Effector CD8-positive, alpha-beta T cell (primary cell): ENCODE data around the gene CADM1.
"Not testable (repeated sequence)": the region's sequence is repeated elsewhere in the genome, so short reads cannot be mapped to it uniquely, and the experiment has no call there.

Source experiments
- DNase-seq: peaks from one replicate; lab custom pipeline; 2025; lab: John Stamatoyannopoulos, UW

The CADM1 gene

GRCh38 chr11:115476463-115477286, 27.5 kb downstream of the CADM1 start:
- DNase-seq: no peak

GRCh38 chr11:115475564-115475963, 28.7 kb downstream of the CADM1 start:
- DNase-seq: no peak

DNA sequence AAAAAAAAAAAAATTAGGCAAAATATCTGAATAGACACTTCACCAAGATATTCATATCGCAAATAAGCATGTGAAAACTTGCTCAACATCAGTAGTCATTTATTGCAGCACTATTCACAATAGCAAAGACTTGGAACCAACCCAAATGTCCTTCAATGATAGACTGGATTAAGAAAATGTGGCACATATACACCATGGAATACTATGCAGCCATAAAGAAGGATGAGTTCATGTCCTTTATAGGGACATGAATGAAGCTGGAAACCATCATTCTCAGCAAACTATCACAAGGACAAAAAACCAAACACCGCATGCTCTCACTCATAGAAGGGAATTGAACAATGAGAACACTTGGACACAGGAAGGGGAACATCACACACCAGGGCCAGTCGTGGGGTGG, 29.9 kb downstream of the CADM1 start:
- not testable (repeated sequence) for DNase-seq

DNA sequence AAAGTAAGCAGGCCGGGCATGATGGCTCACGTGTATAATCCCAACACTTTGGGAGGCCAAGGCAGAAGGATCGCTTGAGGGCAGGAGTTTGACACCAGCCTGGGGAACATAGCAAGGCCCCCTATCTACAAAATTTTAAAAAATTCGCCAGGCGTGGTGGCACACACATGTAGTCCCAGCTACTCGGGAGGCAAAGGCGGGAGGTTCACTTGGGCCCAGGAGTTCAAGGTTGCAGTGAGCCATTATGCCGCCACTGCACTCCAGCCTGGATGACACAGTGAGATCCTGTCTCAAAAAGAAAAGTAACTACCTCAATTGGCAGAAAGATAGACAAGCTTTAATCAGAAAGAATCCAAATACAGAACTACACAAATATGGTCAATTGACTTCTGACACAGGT, 31.0 kb downstream of the CADM1 start:
- no peak for DNase-seq

DNA sequence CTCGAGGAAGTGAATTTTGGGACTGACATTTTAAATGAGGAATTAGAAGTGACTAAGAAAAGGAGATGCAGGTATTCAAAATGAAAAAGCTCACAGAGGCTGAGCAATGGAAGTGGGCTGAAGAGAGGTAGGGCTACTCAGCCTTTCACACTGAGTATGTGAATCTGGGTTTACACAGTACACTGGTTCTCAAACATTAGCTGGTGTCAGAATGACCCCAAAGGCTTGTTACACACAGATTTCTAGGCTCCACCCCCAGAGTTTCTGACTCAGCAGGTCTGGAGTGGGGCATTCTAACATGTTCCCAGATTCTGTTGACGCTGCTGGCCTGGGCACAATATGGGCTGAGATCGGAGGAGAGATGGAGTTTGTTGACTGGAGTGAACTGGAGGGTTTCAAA, 32.8 kb downstream of the CADM1 start:
- DNase-seq: no peak

GRCh38 chr11:115470928-115471327, 33.3 kb downstream of the CADM1 start:
- DNase-seq: no peak

GRCh38 chr11:115469361-115469760, 34.9 kb downstream of the CADM1 start:
- DNase-seq: no peak

GRCh38 chr11:115466122-115466521, 38.1 kb downstream of the CADM1 start:
- no peak for DNase-seq

DNA sequence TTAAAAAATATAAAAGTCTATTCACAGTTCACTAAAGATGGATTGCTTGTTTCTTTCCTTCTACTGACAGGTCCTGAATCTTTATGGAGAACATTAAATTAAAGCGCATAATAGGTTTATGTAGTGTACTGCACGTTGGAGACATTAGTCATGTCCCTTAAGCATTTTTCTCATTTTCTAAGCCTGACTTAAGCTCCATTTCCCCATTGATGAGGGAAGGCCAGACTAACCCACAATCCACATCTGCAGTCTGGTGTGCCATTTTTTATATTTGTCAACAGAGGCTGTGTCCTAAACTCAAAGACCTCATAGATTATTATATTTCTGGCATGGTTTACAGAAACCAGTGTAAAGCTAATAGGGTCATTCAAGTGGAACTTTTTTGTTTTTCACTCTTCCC, 39.9 kb downstream of the CADM1 start:
- no peak for DNase-seq

GRCh38 chr11:115463606-115464005, 40.6 kb downstream of the CADM1 start:
- DNase-seq: no peak

GRCh38 chr11:115462757-115463156, 41.5 kb downstream of the CADM1 start:
- DNase-seq: no peak

DNA sequence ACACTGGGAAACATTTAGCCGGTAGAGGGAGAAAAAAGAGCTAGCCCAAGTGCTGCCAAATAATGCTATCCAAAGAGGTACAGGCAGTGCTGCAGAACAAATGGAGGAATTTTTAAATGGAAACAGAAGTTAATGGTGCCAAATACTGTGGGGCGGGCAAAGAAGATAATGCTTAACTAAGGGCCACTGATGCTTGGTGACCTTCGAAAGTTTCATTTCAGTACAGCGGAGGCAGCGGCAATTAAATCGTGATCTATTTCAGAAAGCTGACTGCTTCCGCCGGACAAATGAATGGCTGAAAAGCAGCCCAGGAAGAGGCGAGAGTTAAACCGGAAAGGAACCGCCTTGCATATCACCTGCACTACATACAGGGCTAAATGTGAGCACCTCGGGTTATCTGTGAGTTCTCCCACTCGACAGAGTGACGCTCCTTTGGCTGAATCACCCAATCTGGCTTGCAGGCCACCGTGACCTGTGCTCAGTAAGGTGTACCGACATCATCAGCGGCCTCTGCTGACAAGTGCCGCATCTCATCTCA, 42.1 kb downstream of the CADM1 start:
- no peak for DNase-seq

DNA sequence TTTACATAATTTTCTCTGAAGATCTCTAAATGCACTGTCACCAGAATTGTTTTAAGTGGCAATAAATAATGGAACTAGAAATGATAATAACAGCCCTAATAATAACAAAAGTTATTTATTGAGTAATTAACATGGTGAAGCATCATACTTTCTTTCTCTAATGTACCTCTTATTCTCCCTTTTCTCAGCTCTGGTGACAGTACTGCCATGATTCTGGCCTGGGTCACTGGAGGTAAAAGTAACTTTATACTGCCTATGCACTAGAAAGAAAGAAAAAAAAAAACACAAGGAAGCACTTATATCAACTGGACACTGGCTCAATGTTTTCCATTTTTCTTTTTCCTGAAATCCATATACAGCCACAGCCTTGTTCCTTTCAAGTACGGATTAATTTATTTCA, 43.7 kb downstream of the CADM1 start:
- no peak for DNase-seq

DNA sequence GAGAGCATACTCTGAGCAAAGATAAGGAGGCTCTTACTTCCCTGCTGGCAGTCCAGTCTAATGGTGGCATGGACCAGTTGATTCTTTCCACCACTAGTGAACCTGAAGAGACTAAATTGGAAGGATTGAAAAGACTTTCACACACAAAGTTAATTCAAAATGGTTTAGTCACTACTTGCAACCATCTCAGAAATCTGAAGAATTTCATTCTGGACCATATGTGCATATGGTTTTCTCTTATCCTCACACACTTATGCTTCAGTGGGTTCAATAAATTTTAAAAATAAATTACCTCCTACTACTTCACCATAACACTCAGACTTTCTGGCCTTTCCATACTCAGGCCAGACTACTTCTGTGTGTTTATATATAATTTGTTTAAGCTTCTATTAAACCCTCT, 44.7 kb downstream of the CADM1 start:
- no peak for DNase-seq

DNA sequence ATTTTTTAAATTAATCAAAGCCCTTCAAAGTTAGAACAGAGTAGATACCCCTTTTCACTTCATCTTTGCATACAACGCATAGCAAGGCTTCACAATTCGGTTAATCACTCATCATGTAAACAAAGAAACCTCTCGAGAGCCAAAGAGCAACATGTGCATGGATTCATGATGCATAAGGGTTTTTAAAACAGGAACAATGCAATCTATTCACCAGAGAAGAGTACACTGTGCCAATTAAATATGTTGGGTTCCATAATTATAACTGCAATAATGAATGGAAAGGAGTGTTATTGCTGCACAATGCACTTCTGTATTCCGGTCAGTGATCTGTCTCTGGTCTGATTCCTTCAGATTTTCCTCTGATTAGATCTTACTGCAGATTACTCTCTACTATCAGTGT, 45.3 kb downstream of the CADM1 start:
- DNase-seq: no peak

DNA sequence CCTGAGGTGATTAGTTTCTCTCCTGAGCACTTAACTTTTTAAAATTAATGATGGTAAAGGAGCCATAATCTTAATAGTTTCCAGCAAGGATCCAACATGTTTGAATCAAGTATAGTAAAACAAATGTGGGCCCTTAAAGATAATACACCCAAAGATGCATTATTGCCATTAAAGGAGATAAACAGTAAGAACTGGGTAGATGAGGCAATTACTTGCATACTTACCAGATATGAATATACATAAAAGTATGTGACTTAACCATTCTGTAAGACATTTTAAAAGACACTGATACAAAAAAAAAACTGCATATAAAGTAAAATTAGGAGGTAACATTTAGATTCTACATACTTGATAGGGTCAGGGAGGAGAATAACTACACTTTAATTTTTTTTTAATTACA, 48.2 kb downstream of the CADM1 start:
- DNase-seq: no peak

DNA sequence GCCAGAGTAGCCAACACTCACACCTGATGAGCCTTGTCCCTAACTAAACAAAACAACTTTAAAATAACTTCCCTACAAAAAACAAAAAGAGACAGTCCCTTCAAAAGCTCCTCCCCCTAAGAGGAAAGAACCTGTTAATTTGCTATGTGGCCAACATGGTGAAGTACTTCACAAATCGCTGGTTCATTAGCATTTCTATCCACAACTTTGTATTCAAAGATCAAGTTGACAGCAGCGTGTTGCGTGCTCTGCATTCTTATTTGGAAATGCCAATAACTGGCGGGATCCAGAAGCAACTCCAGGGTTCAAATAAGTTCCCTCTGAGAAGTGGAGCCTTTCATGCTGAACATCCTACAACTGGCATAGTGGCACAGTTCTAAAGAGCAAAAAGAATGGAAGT, 48.6 kb downstream of the CADM1 start:
- no peak for DNase-seq

- DNase-seq: no peak
Observed at GRCh38 chr11:115454525-115454924, 49.7 kb downstream of the CADM1 start.

DNA sequence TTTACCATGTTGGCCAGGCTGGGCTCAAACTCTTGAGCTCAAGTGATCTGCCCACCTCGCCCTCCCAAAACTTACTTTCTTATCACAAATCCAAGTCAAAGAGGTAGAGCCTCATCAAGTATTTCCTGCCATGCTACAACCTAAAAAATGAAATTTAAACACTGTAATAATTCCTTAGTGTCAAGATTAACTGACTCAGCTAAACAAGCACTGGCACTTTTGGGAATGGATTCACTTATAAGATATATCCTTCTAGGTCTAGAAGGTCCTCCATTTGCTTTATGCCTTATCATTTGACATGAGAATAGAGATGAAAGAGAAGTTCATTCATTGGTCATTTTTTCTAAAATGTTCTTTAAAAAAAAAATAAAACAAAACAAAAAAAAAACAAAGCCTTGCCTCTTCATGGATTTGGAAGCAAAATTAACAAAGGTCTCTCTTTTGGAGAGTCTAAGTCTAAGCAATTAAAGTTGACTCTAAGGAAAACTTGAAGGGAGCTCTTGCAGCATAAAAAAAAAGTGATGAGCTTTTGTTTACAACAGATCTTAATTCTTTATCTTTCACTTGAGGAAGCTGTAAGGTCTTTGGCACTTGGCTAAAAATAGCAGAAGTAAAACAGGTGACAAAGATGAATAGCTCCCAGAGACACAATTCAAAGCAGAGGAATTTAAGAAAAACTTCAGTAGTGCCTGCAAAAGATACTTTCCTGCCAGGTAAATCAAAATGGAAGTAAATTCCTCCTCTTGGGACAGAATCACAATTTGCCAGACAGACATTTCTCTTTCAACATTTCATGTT, 50.3 kb downstream of the CADM1 start:
- no peak for DNase-seq

DNA sequence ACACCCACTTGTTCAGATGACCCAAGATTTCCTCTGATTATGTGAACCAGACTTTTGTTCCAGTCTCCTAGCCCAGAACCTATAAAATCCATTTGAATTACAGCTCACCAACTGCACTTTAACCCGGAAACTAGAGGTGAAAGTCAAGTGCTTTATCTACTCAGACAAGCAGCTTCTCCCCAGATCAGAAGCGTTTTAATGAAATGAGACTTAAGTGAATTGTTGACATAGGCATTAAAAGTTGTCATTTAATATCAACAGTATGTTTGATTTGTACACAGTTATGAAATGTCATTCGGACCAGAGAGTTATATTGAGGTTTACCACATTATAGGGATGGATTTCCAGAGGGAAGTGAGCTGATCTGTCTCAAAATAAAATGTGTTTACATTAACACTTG, 52.0 kb downstream of the CADM1 start:
- no peak for DNase-seq

- DNase-seq: no peak
Observed at GRCh38 chr11:115450519-115450918, 53.7 kb downstream of the CADM1 start.

DNA sequence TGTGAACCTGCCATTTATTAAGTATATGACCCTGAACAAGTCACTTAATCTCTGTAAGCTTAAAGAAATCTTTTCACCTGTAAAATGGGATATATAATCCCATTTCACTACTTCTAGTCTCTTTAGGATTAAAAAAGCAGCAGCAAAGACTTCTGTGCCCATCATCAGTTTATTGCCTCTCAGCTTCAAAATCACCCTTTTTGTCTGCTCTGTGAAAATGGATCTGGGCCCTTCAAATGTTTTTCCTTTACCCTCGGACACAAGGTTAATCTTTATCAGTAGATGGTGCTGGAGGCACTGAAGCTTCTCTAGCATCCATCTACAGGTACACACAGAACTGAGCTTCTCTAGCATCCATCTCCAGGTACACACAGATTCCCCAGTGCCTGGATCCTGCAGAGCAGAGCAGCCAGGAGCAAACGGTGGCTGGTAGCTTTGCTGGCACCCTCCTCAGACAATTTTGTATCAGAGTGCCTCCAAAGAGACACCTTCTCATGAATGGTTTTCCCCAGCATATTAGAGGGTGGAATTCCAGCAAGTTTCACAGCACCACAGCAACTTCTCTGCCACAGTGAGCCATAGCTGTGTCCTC, 56.8 kb downstream of the CADM1 start:
- DNase-seq: no peak

DNA sequence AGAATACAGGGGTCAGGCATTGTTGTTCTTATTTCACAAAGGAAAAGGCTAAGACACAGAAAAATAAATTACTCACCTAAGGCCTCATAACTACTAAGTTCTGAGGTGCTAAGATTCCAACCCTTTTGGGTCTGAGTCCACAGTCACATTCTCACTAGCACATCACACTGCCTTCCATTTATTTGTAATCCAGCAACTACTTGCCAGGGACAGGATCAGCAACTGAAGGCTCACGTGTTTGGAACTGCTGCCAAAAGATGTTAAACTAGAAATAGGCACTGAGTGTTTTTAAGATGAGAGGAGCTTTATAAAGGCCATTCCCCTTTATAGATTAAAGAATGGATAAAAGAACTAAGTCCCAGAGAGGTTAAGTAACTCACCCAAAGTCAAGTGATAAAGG, 58.0 kb downstream of the CADM1 start:
- no peak for DNase-seq
